Prostate gland (tissue), 2 donors: ENCODE measurements around the gene CABP5.
"Not testable (repeated sequence)": the region's sequence is repeated elsewhere in the genome, so short reads cannot be mapped to it uniquely, and the experiment has no call there.

Experiments used
- POLR2A ChIP-seq: fragments of 450-650 bp; IDR thresholded peaks from one replicate; pipeline ENCODE4 v1.6.1; 2016; ENCODE audit warnings: antibody characterized with exemption, mild to moderate bottlenecking
- POLR2AphosphoS5 ChIP-seq: sonication (generic); formaldehyde crosslinking; IDR thresholded peaks from one replicate; pipeline ENCODE4 v1.6.1; 2017; ENCODE audit warnings: antibody characterized with exemption
- TF ChIP-seq, protein P1 (sequence below), 4 experiments: fragments of 200-600 bp in 2 of 4; fragments of 450-650 bp in 2 of 4; sonication (generic) in 2 of 4; IDR thresholded peaks; 1 replicate in 3 of 4; 2 replicates in 1 of 4; pipeline ENCODE4 v1.5.1; 2016 to 2019; ENCODE audit warnings: antibody characterized with exemption in 4 of 4, mild to moderate bottlenecking in 2 of 4, moderate library complexity in 2 of 4

DNA sequence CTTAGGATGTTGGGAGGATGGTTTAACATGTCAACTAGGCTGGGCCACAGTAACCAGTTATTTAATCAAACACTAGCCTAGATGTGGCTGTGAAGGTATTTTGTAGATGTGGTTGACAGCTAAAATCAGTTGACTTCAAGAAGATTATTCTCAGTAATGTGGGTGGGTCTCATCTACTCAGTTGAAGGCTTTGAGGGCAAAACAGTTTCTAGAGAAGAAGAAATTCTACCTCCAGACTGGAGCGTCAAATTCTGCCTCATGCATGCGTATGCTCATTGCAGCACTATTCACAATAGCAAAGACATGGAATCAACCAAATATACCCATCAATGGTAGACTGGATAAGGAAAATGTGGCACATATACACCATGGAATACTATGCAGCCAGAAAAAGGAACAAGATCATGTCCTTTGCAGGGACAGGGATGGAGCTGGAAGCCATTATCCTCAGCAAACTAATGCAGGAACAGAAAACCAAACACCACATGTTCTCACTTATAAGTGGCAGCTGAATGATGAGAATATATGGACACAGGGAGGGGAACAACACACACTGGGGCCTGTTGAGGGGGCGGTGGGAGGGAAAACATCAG lies 26.4 kb upstream of the CABP5 start:
- not testable (repeated sequence) for TF ChIP-seq POLR2AphosphoS5, POLR2A
- TF ChIP-seq, protein P1, sequence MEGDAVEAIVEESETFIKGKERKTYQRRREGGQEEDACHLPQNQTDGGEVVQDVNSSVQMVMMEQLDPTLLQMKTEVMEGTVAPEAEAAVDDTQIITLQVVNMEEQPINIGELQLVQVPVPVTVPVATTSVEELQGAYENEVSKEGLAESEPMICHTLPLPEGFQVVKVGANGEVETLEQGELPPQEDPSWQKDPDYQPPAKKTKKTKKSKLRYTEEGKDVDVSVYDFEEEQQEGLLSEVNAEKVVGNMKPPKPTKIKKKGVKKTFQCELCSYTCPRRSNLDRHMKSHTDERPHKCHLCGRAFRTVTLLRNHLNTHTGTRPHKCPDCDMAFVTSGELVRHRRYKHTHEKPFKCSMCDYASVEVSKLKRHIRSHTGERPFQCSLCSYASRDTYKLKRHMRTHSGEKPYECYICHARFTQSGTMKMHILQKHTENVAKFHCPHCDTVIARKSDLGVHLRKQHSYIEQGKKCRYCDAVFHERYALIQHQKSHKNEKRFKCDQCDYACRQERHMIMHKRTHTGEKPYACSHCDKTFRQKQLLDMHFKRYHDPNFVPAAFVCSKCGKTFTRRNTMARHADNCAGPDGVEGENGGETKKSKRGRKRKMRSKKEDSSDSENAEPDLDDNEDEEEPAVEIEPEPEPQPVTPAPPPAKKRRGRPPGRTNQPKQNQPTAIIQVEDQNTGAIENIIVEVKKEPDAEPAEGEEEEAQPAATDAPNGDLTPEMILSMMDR (IDR thresholded peaks at IDR 0.05), result not testable (repeated sequence)
